Hepatocyte (in vitro differentiated cells): ENCODE measurements around the gene ATP9B.

Experiments used
- EZH2 ChIP-seq: fragments of 200-600 bp; sonication (generic); IDR thresholded peaks from 2 replicates; pipeline ENCODE4 v1.6.1; 2016; ENCODE audit warnings: antibody characterized with exemption, mild to moderate bottlenecking, borderline replicate concordance
- EZH2phosphoT487 ChIP-seq: fragments of 200-600 bp; sonication (generic); IDR thresholded peaks from one replicate; pipeline ENCODE4 v1.6.1; 2018; ENCODE audit warnings: antibody characterized with exemption, mild to moderate bottlenecking, low read depth, moderate library complexity; ENCODE audit not compliant: unreplicated experiment, severe bottlenecking
- TF ChIP-seq, protein P1 (sequence below): fragments of 200-600 bp; sonication (generic); IDR thresholded peaks from 2 replicates; pipeline ENCODE4 v1.5.1; 2016; ENCODE audit warnings: antibody characterized with exemption, mild to moderate bottlenecking; ENCODE audit not compliant: poor library complexity

DNA sequence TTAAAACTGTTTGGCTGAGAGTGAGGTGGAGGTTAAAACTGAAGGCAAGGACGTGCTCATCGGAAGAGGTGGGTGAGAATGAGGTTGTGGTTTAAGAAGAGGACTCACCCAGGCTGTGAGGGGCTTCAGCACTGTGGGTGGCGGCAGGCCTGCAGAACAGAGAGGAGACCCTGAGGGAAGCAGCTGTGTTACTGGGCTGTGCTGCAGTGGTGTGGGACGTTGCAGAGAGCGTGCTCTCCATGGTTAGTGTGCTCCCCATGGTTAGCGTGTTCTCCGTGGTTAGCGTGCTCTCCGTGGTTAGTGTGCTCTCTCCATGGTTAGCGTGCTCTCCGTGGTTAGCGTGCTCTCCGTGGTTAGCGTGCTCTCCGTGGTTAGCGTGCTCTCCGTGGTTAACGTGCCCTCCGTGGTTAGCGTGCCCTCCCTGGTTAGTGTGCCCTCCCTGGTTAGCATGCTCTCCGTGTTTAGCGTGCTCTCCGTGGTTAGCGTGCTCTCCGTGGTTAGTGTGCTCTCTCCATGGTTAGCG is 258.1 kb downstream of the ATP9B start:
- TF ChIP-seq, protein P1, sequence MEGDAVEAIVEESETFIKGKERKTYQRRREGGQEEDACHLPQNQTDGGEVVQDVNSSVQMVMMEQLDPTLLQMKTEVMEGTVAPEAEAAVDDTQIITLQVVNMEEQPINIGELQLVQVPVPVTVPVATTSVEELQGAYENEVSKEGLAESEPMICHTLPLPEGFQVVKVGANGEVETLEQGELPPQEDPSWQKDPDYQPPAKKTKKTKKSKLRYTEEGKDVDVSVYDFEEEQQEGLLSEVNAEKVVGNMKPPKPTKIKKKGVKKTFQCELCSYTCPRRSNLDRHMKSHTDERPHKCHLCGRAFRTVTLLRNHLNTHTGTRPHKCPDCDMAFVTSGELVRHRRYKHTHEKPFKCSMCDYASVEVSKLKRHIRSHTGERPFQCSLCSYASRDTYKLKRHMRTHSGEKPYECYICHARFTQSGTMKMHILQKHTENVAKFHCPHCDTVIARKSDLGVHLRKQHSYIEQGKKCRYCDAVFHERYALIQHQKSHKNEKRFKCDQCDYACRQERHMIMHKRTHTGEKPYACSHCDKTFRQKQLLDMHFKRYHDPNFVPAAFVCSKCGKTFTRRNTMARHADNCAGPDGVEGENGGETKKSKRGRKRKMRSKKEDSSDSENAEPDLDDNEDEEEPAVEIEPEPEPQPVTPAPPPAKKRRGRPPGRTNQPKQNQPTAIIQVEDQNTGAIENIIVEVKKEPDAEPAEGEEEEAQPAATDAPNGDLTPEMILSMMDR: no peak
- TF ChIP-seq EZH2: no peak
- TF ChIP-seq EZH2phosphoT487: no peak
